ENCODE measurements around the gene KLF6.

KLF6 gene

DNA sequence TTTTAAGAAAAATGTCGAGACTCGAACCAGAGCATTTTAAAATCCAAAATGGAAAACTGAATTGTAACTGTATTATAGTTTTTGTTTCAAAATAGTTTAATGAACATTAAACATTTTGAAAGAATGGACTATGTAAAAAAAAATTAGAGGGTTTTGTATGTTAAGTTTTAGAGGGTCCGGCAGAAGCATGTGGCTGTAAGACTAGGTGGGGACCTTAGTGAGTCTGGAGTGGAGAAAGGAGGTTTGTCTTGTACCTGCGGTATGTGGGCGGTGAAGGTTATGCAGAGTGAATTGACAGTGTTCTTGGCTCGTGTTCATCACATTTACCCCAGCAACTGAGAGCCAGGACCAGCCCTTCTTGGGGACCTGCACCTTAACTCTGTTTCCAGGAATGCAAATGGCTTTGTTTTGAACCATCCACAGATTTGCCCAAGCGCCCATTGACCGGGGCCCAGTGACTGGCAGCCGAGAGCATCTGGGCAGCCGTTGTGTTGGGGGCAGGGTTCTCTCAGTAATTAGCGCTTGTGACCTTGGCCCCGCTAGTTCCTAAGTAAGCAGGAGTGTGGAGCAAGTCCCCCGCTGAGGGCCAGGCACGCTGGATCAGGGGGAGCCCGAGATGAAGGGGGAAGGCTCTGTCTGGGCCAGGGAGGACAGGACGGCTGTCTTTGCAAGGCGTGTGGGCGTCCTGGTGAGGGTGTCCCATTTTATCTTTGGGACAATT lies 1.4 kb upstream of the KLF6 start:
- DNase-seq = peak; percentile 31

DNA sequence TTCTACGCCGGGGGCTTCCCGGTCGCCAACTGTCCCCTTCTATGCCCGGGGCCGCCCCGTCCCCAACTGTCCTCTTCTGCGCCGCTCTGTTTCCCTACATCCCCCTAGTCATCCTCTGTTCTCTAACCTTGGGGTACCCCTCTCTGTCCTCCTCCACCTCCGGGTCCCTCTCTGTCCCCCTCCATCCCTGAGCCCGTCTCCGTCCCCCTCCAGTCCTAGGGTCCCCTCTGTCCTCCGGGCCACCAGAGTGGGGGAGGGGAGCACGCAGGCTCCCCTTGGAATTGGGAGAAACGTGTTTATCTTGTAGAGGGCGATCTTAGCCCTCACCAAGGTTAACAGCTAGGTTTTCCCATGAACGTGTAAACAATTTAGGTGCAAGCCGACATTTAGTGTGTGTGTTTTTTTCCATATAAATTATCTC lies 852 bp upstream of the KLF6 start:
- DNase-seq = no peak

DNA sequence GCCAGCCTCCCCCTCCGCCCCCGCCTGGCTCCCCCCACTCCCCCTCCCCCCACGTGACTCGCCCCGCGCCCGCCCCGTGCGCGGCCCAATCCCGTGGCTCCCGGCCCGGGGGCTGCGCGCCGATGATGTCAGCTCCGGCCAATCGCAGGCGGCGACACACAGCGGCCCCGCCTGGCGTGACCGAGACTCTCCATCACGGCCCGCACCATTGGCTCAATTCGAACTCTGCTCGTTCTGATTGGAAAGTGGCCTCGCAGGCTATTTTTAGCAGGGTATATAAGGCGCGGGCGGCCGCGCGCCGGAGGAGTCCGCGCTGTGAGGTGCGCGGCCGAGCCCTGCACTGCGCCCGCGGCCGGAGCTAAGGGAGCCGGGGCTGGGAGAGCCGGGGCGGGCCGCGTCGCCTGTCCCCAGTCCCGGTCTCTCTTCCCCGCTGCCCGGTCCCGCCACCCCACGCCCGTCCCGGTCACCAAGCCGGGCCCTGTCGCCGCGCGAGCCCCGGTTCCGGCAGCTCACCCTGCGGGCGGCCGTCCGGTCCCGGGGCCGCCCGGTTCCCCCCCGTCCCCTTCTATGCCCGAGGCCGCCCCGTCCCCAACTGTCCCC lies 342 bp upstream of the KLF6 start:
- DNase-seq = peak; percentile 99

DNA sequence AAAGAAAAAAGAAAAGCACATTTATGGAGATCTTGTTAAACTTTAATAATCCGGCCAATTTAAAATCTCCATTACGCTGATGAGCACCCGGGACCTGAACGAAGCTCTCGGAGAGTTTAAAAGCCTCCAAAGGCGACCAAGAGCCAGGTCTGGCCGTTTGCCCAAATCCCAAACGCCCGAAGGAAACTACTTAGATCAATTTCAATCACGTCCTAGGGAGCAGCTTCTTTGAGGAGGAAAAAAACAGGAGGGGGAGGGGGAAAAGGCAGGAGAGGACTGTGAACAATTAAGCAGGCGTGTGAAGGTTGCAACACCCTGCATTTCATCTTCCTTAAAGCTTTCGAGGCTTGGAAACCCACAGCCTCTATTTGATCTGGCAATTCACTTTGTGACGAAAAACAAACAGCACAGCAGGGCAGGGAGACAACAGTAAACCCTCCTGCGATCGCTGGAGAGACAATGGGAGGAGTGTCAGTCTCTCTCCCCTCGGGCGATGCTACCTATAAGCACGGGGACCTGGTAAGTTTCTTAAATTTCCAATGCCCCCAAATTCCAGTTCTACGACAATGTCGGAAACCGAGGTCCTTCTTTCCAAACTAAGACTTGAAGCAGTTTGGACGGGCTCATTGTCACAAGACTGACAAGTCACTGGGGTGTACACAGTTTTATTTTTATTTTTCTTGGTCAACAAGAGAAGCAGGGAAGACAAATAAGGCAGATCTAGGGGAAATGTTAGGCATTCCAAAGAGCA lies 1.2 kb downstream of the KLF6 start:
- DNase-seq = peak; percentile 38

DNA sequence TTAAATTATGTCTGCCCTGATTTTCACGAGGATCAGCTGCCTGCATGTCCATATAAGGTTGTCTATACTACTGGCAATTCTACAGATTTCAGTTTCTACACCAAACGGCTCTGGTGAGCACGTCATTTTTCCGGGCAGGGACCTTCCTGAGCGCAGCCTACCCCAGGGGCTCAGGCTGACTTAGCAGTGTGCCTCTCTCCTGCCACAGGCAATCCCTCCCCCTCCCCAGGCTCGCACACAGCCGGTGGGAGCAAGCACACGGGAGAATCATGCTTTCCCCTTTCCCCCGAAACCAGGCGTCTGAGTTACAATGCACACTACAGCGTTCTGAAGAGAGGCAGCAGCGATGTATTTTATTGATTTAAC lies 1.7 kb downstream of the KLF6 start:
- DNase-seq = peak; percentile 79

DNA sequence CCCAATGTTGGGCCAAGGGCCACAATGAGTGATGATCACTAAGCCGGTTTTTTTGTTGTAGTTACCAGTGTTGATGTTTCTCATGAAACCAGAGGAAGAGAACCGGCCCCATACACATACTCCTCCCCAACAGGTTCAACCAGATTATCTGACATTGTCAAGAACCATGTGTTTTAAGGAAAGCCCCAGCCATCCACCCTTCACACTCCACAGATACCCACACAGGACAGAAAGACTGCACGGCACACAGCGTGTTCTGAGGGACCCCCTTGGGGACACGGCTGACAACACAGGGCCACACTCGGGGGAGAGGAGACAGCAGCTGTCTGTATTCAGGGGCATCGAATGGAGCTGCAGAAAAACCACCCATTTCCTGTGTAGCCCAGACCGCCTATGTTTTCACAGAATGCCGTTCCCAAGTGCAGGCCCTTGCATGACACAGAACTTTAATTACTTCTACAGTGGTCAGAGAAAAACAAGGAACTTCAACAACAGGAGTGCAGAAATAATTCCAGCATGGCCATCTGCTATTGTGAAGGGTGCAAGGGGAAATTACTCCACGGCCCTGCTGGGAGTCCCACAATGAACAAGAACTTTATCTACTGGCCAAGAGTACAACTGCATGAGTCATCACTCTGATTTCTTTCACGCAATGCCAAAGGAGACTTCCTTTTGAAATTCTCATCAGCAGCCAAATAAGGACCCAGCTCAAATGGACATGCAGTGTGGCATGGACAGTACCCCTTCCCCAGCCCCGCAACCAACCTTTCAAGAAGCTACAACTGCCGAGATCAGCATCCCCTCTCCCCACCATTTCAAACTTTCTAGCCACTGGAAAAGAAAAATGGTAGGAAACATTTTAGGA lies 2.3 kb downstream of the KLF6 start:
- peak; percentile 41 for DNase-seq

DNA sequence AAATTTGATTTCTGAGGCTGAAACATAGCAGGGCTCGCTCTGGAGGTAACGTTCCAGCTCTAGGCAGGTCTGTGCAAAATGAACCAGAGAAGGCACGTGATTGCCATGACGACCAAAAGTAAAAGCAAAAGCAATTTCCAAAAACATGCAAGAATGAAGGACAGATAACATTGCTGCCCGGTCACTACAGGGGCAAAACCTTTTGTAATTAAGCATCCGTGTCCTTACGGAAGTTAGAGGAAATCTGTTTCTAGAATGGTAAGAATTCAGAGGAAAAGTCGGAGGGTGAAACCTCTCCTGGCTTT lies 2.9 kb downstream of the KLF6 start:
- DNase-seq = no peak

DNA sequence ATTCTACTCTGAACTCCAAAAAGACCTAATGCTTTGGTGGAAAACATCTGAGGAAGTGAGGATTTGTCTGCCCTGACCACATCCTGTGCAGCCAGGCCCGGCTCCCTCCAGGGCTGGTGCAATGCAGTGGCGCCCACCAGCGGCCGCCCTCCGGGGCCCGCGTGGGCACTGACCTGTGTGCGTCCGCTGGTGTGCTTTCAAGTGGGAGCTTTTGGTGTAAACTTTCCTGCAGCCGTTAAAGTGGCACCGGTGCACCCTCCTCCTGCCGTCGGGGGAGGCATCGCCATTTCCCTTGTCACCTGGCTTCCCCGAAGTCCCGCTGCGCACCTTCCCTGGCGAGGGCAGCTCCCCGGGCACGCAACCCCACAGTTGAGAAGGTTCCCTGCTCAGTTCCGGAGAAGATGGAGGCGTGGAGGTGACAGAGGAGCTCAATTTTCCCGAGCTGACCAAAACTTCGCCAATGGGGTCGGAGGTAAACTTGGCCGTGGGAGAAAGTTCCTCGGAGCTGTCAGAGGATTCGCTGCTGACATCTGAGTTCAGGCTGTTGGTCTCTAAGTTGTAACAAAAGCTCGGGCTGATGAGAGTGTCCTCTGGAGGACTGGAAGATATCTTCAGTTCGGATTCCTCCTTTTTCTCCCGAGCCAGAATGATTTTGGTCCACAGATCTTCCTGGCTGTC lies 3.4 kb downstream of the KLF6 start:
- DNase-seq = peak; percentile 31

DNA sequence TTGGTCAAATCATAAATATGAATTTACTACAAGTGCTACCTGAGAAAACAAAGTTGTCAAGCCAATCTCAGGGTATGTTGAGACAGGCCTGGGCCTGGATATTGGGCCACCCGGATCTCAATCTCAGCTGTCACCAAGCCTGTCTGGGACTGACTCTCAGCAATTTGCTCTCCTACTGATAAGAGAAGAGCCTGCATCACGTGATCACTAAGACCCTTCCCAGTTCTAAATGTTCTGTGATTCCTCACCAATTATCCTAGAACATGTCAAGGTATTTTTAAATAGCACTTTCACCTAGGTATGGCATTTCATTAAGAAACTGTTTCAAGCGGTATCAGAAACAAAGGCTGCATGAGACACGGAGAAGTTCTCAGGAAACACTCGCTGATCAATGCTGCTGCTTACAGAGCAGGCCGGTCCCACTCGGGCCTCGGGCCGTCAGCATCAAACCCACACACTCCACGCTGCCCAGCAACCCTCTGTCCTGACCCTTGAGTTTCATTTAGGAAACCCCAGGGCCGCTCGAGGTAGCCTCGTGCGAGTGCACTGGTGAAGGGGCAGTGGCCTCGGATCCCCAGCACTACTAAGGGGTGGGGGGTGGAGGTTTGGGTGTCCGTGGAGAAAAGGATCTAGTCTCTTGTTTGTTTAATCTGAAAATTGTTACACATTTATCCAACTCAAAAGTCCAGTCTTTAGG lies 4.1 kb downstream of the KLF6 start:
- DNase-seq = no peak

DNA sequence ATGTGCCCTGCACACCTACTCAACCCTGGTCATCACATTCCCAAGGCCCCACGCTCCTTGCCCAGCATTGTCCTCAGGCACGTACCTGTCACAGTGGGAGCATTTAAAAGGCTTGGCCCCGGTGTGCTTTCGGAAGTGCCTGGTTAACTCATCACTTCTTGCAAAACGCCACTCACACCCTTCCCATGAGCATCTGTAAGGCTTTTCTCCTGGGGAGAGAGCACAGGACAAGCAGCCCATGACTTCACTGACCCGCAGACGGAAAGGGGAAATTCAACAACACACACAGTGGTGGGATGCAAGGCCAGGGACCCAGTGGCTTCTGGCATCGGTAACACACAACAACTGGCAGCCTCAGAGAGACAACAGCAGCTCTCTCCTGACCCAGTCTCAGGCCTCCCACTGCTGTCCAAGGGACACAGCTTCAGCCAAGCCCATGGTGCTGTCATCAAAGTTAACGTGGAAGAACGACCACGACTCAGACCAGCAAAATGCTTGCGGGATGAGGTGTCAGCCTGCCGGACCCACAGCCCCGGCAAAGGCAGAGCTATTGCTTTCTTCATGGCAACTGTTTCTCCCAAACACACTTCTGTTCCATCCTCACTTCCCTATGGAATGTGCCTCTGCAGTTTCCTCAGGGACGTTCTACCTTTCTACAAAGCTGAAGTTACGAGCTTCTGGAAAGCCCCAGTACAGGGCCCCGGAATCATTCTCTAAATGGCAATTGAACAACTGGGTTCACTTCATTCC lies 4.8 kb downstream of the KLF6 start:
- no peak for DNase-seq

DNA sequence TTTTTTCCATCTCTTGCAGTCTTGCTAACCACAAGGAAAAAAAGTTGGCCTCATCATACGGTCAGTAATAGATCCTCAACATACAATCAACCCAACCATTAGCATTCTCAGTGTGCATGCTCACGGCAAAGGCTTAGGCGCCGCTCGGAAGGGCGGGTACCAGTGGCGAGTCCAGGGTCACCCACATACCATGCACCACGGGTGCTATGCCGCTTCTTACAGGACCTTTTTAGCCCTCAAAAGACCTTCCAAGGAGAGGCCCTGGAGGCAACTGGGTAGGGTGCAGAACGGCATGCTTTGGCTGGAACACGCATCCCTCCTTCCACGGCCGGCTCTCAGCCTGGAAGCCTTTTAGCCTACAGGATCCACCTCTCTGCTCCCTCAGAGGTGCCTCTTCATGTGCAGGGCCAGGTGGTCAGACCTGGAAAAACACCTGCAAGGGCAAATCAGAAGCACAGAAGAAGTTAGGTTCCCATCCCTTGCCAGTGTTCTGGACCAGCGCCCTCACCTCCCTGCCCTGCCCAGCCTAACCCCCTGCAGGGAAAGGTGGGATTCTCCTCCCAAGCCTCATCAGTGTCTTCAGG lies 5.8 kb downstream of the KLF6 start:
- no peak for DNase-seq

DNA sequence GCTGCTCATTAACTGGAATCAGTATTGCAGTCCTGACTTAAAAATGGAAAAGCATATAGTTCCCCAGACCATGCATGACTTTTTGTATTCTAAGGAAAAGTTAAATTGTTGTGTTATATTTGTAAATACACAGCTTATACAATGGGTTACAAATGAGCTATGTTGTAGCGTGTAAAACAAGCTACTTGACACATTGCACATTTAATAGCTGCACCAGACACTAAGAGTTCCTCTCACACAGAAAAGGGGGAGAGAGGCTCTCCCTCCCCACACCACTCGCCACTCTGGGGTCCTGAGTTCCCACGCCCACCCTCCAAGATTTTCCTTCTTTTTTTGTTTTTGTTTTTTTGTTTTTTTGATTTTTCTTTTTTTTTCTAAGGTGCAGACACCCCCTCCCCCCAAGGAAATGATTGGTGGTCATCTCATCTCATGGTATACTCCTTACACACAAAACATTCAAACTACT lies 6.3 kb downstream of the KLF6 start:
- no peak for DNase-seq

DNA sequence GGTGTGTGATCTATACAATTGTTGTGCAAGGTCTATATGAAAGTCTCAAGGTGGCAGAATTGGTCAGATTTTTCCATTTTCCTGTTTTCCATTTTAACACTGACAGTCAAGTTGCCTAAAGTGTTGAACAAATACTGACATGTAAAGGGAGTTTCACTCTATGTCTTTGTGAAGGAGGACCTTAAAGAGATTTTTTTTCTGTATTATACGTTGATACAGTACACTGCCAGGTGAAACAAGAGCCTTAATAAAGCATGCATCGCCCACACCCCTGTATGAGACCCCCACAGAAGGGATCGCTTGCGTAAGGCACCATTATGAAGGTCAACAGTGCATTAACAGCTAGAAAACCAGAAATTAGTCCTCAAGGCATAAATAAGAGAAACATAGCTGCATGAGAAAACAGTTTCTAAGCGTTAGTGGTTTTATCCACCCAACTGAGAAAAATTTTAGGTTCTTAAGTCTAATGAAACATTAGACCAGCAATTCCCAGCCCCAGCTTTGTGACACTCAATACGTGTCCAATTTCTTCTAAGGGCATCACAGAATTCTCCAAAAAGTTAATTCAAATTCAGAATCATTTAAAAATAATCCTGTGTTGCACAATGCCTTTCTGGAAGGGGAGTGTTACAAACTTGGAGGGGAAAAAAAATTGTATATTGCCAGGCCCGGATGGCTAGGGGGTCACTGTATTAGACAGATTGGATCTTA lies 6.9 kb downstream of the KLF6 start:
- no peak for DNase-seq

DNA sequence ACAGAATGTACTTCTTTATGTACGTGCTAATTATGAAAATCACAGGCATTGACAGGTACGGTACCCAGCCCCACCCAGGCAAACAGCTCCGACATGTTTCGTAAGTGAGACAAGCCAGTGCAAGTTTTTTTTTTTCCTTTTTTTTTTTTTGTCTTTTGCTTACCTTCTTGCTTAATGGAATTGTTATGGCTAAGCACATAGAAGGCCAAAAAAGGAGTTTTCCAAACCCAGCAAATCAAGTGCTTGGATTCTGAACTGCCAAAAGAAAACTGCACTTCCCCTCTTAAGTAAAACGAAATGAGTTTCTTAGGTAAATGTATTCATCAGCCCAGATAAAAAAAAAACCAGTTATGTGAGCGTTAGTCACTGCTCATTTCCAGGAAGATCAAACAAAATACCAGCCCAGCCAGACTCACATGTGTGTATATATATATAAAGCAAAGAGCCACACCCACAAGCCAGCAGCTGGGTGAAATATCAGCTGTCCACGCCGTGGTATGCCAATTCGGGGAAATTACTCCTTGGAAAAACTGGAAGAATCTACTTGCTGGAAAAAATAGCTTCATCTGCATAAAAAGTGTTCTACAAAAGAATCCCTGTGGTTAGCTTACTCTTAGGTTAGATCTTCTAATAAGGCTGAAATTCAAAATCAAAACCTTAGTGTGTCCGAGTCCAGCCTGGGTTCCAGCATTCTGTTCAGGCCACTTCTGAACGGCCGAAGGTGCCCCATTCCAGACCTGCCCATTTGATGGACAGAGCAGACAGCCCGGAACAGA lies 8.0 kb downstream of the KLF6 start:
- peak; percentile 55 for DNase-seq

DNA sequence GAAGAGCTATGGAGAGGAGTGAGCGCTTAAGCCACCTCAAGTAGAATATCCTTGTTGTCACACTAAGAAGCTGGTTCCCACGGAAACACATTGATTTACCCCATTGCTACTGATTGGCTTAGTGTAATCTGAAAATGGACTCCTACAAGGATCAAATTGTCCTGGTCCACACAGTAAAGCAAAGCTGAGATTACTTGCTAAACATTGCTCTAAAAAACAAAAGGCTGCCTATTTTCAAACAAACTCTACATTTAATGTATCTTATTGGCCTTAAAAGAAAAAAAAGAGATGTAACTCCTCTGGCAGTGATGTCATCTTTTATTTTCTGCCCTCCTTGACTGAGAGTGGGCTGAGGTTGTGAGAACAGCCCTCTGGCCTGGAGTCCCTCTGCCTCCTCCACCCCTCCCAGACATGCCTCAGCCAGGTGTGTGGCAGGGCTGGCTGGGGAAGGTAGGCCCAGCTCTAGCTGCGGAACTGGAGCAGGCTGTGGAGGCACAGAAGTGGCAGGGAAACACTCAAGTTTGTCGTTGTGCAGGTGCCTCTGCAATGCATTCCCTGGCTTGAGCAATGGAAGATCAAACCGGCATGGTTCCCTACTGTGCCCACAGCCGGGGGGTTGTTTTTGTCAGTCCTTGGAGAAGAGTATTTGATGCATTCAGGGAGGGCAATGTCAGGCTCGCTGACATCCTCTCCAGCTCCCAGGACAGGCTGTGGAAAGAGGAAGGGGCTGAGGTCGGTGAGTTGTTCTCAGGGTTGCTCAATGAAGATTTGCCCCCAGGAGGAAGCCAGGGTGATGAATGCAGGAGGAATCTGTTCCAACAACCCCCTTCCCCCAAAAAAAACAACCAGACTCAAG lies 9.1 kb downstream of the KLF6 start:
- DNase-seq = no peak

DNA sequence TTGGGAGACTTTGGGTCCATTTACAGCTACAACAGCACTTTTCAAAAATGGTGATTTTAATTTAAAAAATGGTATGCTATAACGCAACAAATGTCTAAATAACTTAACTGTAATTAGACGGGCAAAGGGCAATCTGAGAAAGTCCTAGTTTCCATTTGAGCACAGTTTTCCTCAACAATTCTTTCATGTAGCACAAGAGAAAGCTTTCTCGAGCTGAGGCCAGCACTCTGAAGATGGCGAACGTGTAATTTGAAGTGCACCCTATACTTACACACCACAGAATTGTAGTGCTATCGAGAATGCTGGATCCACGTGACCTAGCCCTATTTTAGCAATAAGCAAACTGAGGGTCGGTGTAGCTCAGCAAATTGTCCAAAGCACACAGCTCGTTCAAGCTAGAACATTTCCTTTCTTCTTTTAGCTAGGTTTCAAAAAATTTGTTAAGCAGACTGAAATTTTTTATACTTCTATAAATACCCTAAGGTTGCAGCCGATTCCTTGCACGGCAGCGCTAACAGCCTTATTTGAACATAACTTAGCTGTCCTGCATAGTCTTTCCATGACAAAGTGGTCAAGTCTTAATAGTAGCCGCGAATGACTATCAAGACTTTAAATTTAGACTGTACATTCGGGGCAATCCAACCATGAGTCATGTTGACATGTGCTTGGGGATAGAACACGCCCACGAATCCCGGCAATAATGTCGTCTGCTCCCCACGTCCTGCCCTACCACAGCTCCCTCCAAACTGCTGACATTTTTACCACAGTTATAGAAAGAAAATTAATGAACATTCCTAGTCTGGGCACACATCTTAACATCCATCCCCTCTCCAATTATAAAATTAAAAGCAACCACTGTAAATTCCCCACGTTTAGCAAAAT lies 10.0 kb downstream of the KLF6 start:
- DNase-seq = no peak

Data from activated naive CD4-positive, alpha-beta T cell treated with anti-CD3 and anti-CD28 coated beads, Interleukin-2, amount 50 U/mL, for 16 hours (primary cell).